Camera-type eye (tissue), 1 donor: ENCODE data around the gene CXCL5. TPM values are rescaled to one million over a fixed set of nuclear protein-coding genes. Genes with fewer than 3 reads are reported as not detected.

Source experiments
- total RNA-seq: library from RNA; depleted of rRNA; stranded (reverse); fragments of >200 nt; gene quantifications from one replicate; pipeline ENCODE4 v1.2.3, GENCODE V29; 2014

CXCL5 gene
- total RNA-seq: 0.44 TPM

DNA sequence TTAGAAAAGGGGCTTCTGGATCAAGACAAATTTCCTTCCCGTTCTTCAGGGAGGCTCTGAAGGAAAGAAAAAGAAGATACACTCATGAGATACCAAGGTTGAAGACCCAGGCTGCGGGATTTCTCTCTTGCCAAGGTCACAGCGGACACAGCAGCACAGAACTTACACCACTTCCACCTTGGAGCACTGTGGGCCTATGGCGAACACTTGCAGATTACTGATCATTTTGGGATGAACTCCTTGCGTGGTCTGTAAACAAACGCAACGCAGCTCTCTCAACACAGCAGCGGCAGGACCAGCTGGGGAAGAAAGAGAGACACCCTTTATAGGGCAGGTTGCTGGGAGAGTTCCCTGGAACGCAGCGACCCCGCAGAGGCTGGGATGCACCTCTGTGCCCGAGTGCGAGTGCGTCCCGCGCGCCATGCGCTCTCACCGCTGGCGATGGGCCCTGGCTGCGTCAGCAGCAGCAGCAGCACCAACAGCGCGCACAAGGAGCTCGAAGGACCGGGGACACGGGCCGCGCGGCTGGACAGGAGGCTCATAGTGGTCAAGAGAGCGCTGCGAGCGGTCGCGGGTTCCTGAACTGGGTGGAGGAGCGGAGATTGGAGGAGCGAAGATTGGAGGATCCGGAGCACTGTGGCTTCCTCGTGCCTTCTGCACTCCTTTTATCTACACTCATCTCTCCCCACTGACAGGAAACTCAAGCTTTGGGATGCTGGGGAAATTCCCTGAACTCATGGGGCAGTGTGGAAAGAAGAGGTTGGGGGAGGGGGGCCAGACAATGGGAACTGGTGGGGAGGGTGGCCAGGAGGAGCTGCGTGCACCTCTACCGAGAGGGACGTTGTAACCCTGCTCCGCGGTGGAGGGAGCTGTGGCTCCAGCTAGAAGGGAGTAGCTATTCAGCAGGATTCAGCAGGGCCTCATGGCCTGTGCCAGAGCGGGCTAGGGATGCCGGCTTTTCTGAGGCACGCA, at the start of gene CXCL5:
TSS of gene CXCL5 (minus strand) at position 638 of the 972 bp plus-strand sequence. CDS start at position 542, 96 bp downstream.

DNA sequence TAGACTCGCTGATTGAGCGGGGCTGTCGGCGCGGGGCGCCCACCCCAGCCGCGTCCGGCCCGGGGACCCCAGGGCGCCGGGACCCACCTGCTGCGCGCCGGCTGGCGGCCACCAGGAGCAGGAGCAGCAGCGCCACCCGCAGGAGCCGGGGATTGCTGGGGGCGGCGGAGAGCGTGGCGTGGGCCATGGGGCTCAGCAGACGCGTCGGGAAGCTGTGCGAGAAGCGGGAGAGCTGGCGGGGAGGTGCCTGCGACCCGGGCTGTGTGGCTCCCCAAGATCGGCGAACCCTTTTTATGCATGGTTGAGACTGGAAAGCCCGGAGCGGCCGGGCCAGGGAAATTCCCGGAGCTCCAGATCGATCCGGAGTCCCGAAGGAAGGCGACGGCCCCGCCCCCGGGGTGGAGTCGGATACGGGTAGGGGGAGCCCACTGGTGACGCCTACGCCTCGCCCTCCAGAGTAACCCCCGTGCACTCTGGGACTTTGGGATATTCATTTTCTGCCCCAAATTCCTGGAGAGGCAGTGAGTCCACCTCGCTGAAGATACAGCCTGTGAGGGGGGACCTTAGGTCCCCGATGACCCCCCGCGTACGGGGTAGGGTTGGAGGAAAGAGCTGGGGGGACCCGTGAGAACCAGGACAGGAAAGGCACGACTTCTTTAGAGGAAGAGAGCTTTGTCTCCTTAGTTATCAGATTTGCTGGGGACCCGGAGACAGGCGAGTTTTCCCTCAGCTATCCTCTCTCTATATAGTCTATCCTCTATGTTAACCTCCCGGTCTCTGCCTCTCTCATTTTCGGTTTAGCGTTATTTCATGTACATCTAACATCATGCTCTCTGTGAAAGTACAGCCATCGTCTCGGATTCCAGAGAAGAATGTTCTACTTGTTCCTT, 40.2 kb upstream of the CXCL5 start, which contains the start of gene CXCL3:
TSS of gene CXCL3 (minus strand) at position 265 of the 890 bp plus-strand sequence. CDS start at position 187, 78 bp downstream.

DNA sequence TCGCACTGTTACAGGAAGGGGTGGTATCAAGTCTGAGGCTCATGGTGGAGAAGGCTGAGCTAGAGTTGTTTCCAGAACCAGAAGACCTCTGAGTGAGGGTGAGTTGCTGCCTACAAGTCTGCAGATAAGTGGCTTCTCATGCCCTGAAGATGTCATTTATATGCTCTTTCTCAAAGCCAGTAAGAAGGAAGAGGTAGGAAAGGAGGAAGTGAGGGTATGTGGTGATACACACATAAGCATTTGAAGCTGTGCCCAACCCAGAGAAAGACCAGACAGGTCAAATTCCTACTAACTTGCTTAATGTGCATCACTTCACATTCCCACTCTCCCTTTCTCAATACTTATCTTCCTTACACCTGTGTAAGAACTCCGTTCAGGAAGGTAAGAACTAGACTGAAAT, 10.4 kb downstream of the CXCL5 start, which contains the start of gene PPBP:
TSS of gene PPBP (minus strand) at position 130 of the 400 bp plus-strand sequence. CDS start at position 43, 87 bp downstream.

Other genes with a start within 250 kb of the CXCL5 start
- not detected for gene CXCL6, start 162.0 kb downstream of the CXCL5 start, total RNA-seq
- gene PF4V1, start 145.4 kb downstream of the CXCL5 start, total RNA-seq: not detected
- 2.7 TPM for gene CXCL1, start 129.3 kb downstream of the CXCL5 start, total RNA-seq
- 4.5 TPM for gene PF4, start 16.6 kb downstream of the CXCL5 start, total RNA-seq
- gene PPBP, start 10.5 kb downstream of the CXCL5 start, total RNA-seq: 17.5 TPM
- gene CXCL3, start 40.0 kb upstream of the CXCL5 start, total RNA-seq: 1.5 TPM
- 6.0 TPM for gene CXCL2, start 100.5 kb upstream of the CXCL5 start, total RNA-seq
- 59.2 TPM for gene MTHFD2L, start 159.4 kb upstream of the CXCL5 start, total RNA-seq